Measurements from ENCODE around the gene NHEJ1.

Gene NHEJ1

GRCh38 chr2:219032051-219032745 lies 128.4 kb downstream of the NHEJ1 start:
- no peak overlapping the region for H3K4me3 ChIP-seq (ENCODE audit: low read length)
- no peak for DNase-seq (ENCODE audit: low read depth)
- no peak for TF ChIP-seq CTCF (conservative IDR thresholded peaks at IDR 0.05; ENCODE audit: low read length)

- TF ChIP-seq CTCF (conservative IDR thresholded peaks at IDR 0.05; ENCODE audit: low read length), result no peak
- DNase-seq (ENCODE audit: low read depth), result no peak
- no peak overlapping the region for H3K4me3 ChIP-seq (ENCODE audit: low read length)
These were observed 129.4 kb downstream of the NHEJ1 start for GRCh38 chr2:219031005-219031738.

GRCh38 chr2:219030177-219030940 lies 130.3 kb downstream of the NHEJ1 start:
- no peak for DNase-seq (ENCODE audit: low read depth)
- H3K4me3 ChIP-seq (ENCODE audit: low read length), result no peak overlapping the region
- no peak for TF ChIP-seq CTCF (conservative IDR thresholded peaks at IDR 0.05; ENCODE audit: low read length)

- peak; percentile 64 for DNase-seq (ENCODE audit: low read depth)
- H3K4me3 ChIP-seq (ENCODE audit: low read length), result no peak overlapping the region
- peak; percentile 86 for TF ChIP-seq CTCF (conservative IDR thresholded peaks at IDR 0.05; ENCODE audit: low read length)
These were observed 130.8 kb downstream of the NHEJ1 start for GRCh38 chr2:219029829-219030165.

- TF ChIP-seq CTCF (conservative IDR thresholded peaks at IDR 0.05; ENCODE audit: low read length), result no peak
- no peak for DNase-seq (ENCODE audit: low read depth)
- no peak overlapping the region for H3K4me3 ChIP-seq (ENCODE audit: low read length)
These were observed 131.4 kb downstream of the NHEJ1 start for GRCh38 chr2:219028996-219029828.

GRCh38 chr2:219028141-219028540 lies 132.5 kb downstream of the NHEJ1 start:
- no peak overlapping the region for H3K4me3 ChIP-seq (ENCODE audit: low read length)
- no peak for TF ChIP-seq CTCF (conservative IDR thresholded peaks at IDR 0.05; ENCODE audit: low read length)
- DNase-seq (ENCODE audit: low read depth), result no peak
